HG03565 (cell line): Measurements from ENCODE around the gene GNA12.
"Not testable (repeated sequence)": the region's sequence is repeated elsewhere in the genome, so short reads cannot be mapped to it uniquely, and the experiment has no call there.

Source experiments
- ATAC-seq: cut with Tn5 transposase; IDR thresholded peaks from one replicate; pipeline ENCODE4 v1.9.1; 2021; ENCODE audit warnings: mild to moderate bottlenecking, moderate library complexity; ENCODE audit not compliant: unreplicated experiment

GNA12 gene

GRCh38 chr7:2758673-2759616 is 85.2 kb downstream of the GNA12 start:
- no peak for ATAC-seq

GRCh38 chr7:2757904-2758672 is 86.0 kb downstream of the GNA12 start:
- peak; percentile 69 for ATAC-seq

- peak; percentile 3 for ATAC-seq
Measured at GRCh38 chr7:2757361-2757903, 86.7 kb downstream of the GNA12 start.

- no peak for ATAC-seq
Measured at GRCh38 chr7:2755531-2755930, 88.6 kb downstream of the GNA12 start.

- ATAC-seq, result no peak
Measured at GRCh38 chr7:2754912-2755311, 89.2 kb downstream of the GNA12 start.

GRCh38 chr7:2754086-2754485 is 90.0 kb downstream of the GNA12 start:
- no peak for ATAC-seq

GRCh38 chr7:2753148-2753547 is 91.0 kb downstream of the GNA12 start:
- no peak for ATAC-seq

GRCh38 chr7:2751086-2751485 is 93.0 kb downstream of the GNA12 start:
- no peak for ATAC-seq

GRCh38 chr7:2750004-2750407 is 94.1 kb downstream of the GNA12 start:
- ATAC-seq, result no peak

- ATAC-seq, result not testable (repeated sequence)
Measured at GRCh38 chr7:2748684-2749083, 95.4 kb downstream of the GNA12 start.

GRCh38 chr7:2743523-2744185 is 100.5 kb downstream of the GNA12 start:
- not testable (repeated sequence) for ATAC-seq

GRCh38 chr7:2738766-2739549 is 105.2 kb downstream of the GNA12 start:
- ATAC-seq, result no peak

- ATAC-seq, result no peak
Measured at GRCh38 chr7:2737771-2738540, 106.2 kb downstream of the GNA12 start.

GRCh38 chr7:2737005-2737743 is 106.9 kb downstream of the GNA12 start:
- not testable (repeated sequence) for ATAC-seq

- ATAC-seq, result no peak
Measured at GRCh38 chr7:2736411-2736914, 107.6 kb downstream of the GNA12 start.

GRCh38 chr7:2735744-2736143 is 108.4 kb downstream of the GNA12 start:
- ATAC-seq, result no peak

- no peak for ATAC-seq
Measured at GRCh38 chr7:2734751-2735571, 109.1 kb downstream of the GNA12 start.
